MM.1S (cell line): Measurements from ENCODE around the gene ROMO1.

ENCODE experiments used
- EZH2 ChIP-seq: fragments of 300-600 bp; sonication (generic); optimal IDR thresholded peaks from 2 replicates; pipeline ENCODE3; 2017; ENCODE audit warnings: low read depth, mild to moderate bottlenecking, antibody characterized with exemption, low read length, mixed read lengths
- TF ChIP-seq, protein P1 (sequence below): fragments of 300-600 bp; sonication (generic); IDR thresholded peaks from 2 replicates; pipeline ENCODE4 v1.5.1; 2016; ENCODE audit warnings: antibody characterized with exemption, low read length, mixed read lengths

DNA sequence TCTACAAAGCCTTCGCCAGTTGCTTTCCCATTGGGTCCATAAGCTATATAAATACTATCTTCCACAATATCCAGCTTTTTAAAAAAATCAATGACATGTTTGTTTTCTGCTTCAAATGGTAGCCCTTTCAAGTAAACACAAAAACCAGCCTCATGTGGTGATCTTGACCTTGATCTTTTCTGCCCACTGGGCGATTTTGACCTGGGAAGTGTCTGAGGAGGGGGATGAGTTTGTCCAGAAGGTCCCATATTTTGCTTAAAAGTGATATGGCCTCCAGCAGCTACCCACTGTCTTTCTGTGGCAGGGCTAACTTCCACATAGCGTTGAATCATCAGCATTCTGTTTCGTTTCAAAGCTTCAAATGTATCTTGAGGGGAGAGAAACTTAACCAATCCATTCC lies 45.3 kb upstream of the ROMO1 start:
- TF ChIP-seq, protein P1, sequence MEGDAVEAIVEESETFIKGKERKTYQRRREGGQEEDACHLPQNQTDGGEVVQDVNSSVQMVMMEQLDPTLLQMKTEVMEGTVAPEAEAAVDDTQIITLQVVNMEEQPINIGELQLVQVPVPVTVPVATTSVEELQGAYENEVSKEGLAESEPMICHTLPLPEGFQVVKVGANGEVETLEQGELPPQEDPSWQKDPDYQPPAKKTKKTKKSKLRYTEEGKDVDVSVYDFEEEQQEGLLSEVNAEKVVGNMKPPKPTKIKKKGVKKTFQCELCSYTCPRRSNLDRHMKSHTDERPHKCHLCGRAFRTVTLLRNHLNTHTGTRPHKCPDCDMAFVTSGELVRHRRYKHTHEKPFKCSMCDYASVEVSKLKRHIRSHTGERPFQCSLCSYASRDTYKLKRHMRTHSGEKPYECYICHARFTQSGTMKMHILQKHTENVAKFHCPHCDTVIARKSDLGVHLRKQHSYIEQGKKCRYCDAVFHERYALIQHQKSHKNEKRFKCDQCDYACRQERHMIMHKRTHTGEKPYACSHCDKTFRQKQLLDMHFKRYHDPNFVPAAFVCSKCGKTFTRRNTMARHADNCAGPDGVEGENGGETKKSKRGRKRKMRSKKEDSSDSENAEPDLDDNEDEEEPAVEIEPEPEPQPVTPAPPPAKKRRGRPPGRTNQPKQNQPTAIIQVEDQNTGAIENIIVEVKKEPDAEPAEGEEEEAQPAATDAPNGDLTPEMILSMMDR = no peak
- TF ChIP-seq EZH2 = no peak
